Pulmonary artery endothelial cell (primary cell): ENCODE results near the gene PSMD8. TPM values are rescaled to one million over a fixed set of nuclear protein-coding genes. Genes with fewer than 3 reads are reported as not detected.

Experiments
- DNase-seq: peaks from one replicate; pipeline ENCODE4 v3.0.0-alpha.2; 2011; ENCODE audit warnings: low read depth, low spot score
- total RNA-seq: library from RNA; depleted of rRNA; stranded (reverse); fragments of >200 nt; gene quantifications from 2 replicates; pipeline ENCODE4 v1.2.3, GENCODE V29; 2014

PSMD8 gene
- total RNA-seq, 1 donor from 2014 or later, result 316 TPM

DNA sequence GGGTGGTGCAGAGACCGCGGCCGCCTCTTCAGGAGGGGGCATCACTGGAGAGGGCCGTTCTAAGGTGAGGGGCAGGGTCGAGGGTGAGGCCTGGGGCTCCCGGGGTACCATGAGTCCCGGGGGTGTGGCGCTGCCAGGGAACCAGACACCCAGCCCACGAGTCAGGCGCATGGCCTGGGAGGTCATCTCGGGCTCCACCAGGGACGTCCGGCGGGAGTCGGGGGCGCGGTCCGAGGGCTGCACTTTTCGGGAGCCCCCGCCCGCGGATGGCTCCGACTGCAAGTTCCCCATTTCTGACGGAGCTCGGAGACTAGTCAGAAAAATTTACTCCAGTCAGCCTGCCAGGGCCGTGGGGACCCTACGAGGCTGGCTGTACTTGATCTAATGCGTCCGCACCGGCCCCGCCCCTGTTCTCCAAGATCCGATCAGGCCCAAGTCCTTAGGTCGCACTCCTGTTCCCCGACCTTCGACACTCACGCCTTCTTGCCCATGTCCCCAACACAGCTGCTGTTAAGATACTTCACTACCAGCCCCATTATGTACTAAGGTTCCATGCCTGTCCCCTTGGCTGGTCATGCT, 12.7 kb downstream of the PSMD8 start:
- DNase-seq, result no peak

DNA sequence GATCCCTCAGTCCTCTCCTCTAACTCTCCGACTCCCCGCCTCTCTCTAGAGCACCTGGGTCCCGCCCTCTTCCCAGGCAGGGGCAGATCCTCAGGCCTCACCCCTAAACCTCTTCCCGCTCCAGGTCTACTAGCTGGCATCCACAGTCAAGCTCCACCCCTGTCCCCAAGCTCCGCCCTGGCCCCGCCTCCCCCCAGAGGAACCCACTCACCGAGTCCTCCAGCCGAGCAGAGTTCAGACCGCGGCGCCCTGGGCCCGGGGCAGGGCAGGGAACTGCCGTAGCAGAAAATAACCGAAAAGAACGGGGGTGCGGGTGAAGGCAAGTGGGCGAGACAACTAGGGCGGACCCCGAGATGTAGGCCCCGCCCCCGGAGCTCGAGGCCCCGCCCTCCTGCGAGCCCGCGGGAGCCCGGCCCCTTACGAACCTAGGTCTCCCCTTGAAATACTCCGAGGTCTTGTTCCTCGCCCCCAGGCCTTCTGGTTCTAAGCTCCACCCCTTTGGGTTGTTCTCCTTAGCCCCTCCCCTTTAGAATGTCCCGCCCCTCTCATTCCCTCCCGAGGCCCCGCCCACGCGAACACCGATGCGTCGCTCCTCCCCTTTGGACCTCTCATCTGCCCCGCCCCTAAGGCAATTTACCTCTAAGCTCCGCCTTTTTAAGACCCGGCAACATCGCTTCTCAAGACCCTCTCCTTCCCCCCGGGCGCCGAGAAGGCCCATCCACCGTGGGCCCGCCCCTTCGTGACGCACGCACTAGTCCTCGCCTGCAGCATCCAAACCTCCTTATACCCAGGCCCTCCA, 13.4 kb downstream of the PSMD8 start, which contains the start of gene GGN:
GGN (minus strand) TSS at position 485 of the 799 bp plus-strand sequence. CDS start 773 bp downstream, outside the sequence.
- DNase-seq, result peak; percentile 81

DNA sequence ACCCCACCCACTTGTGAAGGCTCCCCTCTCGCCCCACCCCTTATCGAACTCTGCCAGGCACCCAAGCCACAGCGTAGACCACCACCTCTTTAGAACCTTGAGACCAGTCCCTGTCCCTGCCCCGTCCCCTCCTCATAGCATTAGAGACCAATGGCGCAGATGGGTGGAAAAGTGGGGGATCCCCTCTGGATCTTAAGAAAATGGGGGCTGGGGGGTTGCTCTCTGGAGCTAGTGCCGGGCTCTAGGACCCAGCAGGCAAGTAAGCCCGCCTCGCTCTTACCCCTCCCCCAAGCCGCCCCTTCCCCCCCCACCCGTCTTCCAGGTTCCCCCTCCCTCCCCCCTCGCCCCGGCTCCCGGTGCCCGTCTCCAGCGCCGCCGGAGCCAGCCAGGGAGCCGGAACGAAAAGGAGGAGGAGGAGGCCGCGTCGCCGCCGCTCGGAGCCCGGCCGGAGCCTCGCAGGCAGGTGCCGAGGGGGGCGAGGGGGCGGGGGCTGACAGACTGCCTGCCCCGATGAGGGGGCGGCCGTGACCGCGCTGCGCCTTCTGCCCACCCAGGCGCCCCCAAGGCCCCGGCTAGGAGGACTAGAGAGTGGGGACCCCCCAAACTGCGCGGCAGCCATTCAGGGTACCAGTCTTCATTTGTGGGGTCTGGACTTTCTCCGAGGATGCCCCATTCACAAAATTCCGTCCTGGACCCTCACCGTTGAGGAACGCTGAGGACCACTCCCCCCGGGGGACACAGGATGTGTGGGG, 14.2 kb downstream of the PSMD8 start, which contains the start of gene SPRED3:
SPRED3 (plus strand) TSS at position 349 of the 752 bp plus-strand sequence. CDS start 1,606 bp downstream, outside the sequence.
- DNase-seq, result peak; percentile 22

DNA sequence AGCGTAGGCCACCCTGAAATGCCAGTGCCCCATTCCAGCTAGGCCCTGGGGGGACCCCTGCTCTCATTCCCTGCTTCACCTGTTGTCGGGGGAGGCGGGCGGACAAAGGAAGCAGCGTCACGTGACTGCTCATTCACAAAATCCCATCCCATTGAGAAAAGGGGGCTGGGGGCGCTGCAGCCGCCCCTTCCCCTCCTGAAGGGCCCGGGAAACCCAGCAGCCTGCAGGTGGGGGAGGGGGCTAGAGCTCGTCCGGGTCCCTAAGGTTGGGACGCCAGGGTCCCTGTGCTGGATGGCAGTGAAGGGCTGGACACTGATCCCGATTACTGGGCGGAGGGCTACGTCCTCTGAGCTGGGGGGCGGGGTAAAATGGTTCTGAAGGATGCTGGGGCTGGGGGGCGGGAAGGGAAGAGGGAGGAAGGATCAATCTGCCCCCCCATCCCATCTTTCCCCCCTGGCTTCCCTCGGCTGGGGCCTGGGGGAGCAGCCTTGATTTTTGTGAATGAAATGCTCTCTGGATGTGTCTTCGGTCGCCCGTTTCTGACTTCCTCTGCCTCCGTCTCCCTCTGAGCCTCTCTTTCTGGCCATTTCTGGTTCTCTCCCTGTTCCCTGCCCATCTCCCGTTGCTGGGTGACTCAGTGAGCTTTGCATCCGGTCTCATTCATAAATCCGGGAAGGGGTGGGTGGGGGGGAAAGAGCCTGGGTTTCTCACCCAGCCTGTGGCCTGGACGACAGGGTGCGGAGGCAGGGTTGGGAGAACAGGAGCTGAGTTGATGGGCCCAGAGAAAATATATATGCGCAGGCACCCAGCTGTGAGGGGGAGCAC, 14.9 kb downstream of the PSMD8 start:
- peak; percentile 45 for DNase-seq

DNA sequence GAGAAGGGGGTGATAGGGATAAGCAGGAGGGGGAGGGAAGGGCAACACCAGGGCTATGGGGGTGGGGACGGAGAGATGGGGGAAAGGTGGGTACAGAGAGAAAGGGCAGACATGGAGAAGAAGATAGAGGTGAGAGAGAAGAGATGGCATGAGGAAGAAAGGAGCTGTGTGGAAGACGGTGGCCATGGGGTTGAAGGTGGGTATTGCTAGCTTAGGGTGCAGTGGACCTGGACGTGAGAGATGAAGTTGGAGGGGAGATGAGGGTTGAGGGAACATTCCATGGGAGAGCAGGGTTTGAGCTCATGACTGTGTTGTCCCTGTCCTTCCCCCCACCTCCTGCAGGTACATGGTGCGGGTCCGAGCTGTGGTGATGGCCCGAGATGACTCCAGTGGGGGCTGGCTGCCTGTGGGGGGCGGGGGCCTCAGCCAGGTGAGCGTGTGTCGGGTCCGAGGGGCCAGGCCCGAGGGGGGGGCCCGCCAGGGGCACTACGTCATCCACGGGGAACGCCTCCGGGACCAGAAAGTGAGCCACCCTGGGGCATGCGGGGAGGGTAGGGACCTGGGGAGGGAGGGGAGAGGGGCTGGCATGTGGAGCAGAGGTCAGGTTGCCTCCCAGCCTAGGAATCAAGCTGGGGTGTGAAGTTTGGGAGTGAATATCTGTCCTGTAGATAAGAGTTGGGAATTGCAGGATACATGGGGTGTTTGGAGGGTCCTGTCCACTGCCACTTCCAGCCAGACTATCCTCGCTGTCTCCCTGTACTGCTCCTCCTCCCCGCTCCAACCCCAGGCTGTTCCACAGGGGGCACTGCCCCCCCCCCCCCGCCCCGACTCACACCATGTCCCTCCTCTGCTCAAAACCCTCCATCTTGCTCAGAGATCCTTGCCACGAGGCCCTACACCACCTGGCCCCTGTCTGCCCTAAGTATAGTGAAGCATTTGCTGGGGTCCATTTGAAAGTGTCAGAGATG, 15.9 kb downstream of the PSMD8 start:
- no peak for DNase-seq

DNA sequence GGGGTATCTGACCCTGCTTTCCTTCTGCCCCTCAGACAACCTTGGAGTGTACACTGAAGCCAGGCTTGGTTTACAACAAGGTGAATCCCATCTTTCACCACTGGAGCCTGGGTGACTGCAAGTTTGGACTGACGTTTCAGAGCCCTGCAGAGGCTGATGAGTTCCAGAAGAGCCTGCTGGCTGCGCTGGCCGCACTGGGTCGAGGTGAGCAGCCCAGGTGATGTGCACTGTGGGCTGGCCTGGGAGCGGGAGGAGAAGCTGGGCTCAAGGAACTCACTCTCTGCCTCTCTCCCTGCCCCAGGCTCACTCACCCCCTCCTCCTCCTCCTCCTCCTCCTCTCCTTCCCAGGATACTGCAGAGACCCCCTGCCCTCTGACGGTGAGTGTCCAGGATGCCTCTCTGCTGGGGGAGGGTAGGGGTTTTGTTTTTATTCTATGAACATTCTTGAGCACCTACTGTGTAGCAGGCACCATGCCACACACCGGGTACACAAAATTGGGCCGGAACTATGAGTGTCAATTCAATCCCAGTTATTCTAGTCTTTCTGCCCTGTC, 17.6 kb downstream of the PSMD8 start:
- DNase-seq, result no peak

DNA sequence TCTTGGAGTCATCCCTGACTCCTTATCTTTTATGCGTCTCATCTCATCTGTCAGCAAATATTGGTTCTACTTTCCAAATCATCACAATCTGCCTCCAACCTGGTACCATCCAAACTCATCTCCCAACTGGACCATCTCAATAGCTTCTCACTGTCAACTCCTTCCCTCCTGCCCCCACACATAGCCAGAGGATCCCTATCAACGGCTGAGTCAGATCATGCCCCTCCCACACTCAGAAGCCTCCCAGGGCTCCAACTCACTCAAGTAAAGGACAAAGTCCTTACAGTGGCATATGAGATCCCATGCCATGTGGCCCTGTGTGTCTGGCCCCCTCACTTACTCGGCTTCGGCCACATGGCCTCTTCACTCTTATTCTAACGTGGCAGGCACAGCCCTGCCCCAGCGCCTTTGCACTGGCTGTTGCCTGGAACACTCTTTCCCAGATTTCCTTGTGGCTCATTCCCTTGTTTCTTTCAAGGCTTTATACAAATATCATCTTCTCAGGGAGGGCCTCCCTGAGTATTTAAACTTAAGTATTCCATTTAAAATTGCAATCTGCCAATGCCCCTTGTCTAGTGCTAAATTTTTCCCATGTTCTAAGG, 18.4 kb downstream of the PSMD8 start:
- no peak for DNase-seq

DNA sequence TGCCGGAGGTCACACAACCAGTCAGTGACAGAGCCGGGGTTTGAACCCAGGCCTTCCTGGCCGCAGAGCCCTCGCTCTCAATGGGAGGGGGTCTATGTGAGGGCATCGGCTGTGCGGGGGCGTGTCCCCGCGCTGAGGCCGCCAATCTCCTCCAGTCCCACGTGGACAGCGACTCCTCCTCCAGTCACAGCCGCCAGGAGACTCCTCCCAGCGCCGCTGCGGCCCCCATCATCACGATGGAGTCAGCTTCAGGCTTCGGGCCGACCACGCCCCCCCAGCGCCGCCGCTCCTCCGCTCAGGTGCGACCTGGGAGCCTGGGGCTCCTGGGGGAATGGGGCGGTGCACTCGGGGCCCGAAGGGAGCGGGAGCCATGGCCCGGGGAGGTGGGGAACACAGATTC, 20.1 kb downstream of the PSMD8 start:
- no peak for DNase-seq

DNA sequence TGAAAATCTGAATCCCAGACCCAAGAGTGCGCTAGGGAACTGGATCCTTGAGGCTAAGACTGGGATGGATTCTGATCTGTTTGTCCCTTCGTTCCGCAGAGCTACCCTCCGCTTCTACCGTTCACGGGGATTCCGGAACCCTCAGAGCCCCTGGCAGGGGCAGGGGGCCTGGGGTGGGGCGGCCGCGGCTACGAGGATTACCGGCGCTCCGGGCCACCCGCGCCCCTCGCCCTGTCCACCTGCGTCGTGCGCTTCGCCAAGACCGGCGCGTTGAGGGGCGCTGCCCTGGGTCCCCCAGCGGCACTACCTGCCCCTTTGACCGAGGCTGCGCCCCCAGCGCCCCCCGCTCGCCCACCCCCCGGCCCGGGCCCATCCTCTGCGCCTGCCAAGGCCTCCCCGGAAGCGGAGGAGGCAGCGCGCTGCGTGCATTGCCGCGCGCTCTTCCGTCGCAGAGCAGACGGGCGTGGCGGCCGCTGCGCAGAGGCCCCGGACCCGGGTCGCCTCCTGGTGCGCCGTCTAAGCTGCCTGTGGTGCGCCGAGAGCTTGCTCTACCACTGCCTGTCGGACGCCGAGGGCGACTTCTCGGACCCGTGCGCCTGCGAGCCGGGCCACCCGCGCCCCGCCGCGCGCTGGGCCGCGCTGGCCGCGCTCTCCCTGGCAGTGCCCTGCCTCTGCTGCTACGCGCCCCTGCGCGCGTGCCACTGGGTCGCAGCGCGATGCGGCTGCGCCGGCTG, 21.2 kb downstream of the PSMD8 start:
- DNase-seq, result no peak

DNA sequence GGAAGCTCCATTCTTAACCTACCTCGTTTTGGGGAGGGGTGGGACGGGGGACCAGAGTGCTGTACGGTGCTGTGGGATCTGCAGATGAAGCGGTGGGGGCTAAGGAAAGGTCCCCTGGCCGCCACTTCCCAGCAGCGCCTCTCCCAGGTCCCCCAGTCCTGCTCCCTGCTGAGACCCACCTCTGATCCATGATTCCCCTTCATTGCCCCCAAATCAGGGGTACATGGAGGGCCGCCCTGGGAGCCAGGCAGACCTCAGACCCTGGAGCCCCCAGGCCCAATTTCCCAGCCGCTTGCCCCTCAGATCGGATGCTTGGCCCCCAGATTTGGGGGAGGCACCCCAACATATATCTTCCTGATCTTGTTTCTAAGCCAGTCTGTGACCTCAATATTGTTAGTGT, 24.7 kb downstream of the PSMD8 start:
- no peak for DNase-seq

DNA sequence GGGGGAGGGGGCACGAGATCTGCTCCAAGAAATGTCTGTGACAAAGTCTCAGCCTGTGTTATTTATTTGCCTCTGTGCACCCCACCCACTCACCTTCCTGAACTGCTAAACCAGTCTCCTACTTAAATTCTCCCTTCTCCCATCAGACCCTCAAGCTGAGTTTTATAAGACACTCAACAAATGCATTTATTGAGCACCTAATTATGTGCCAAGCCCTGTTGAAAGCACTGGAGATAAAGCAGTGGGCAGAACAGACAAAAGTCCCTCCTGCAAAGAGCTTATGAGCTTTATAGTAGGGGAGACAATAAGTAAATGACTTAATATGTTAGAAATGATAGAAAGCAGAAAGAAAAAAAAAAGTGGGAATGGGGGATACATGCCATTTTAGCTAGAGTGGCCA, 25.2 kb downstream of the PSMD8 start:
- DNase-seq, result no peak

DNA sequence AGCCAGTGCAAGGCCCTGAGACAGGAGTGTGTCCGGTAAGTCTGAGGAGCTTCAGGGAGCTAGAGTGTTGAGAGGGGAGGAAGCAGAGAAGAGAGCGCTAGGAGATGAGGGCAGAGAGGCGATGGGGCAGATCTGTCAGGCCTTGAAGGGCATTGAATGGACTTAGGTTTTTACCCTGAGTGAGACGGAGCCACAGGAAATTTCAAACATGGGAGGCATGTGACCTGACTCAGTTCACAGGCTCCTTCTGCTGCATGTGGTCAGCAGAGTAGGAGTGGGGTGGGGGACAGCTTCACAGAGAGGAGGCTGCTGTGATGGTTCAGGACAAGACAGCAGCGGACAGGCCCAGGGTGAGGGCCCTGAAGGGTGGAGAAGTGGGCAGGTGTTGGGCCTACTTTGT, 26.0 kb downstream of the PSMD8 start:
- DNase-seq, result no peak

DNA sequence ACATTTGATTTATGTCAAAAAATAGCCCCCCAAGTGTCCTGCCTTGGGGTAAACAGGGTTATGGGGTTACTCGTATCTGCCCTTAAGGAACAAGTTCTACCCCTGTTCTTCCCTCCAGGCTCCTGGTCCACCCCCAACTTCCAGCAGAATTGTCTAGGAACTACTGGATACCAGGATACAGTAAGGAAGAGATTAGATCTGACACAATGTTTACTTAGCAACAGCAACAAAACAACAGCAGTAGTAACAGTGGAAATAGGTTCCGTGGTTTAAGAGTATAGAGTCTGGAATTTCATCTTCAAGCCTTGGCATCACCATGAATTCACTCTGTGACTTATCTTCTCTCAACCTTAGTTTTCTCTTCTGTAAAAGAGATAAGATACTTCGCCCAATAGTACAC, 26.8 kb downstream of the PSMD8 start:
- DNase-seq, result peak; percentile 17

DNA sequence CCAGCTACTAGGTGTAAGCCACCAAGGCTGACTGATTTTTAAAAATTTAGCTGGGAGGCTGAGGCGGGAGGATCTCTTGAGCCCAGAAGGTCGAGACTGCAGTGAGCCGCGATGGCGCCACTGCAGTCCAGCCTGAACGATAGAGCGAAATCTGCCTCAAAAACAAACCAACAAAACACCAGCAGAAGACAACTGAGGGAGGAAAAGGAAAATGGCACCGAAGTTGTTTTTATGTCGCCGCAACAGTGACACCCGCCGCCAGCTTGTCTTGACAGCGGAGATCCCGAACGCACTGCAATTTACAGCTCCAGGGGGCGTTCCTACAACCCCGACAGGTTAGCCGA, 28.2 kb downstream of the PSMD8 start:
- no peak for DNase-seq

DNA sequence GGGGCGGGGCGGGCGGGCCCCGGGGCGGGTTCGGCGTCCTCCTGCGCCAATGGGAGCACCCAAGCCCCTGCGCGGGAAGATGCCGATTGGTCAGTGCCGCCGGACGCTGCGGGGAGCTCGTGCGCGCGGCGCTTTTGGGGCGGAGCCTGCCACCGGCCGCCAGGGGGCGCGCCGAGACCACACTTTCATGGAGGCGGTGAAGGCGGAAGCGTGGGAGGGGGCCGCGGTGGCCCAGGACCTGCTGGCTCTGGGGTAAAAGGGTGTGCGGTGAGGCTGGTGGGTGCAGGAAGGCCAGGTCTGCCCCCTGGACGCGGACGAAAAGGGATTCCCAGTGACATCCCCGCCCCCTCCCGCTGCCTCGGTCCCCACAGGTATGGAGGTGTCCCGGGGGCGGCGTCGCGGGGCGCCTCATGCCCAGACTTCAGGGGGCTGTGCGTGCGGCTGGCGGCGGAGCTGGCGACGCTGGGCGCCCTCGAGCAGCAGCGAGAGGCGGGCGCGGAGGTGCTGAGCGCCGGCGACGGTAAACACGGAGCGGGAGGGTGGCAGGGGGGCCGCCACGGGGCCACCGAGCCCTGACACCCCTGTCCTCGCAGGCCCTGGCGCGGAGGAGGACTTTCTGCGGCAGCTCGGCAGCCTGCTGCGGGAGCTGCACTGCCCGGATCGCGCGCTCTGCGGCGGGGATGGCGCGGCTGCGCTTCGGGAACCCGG, 28.8 kb downstream of the PSMD8 start, which contains the start of gene FAM98C:
FAM98C (plus strand) TSS at position 127 of the 708 bp plus-strand sequence; CDS start at position 188, 61 bp downstream.
- peak; percentile 85 for DNase-seq

DNA sequence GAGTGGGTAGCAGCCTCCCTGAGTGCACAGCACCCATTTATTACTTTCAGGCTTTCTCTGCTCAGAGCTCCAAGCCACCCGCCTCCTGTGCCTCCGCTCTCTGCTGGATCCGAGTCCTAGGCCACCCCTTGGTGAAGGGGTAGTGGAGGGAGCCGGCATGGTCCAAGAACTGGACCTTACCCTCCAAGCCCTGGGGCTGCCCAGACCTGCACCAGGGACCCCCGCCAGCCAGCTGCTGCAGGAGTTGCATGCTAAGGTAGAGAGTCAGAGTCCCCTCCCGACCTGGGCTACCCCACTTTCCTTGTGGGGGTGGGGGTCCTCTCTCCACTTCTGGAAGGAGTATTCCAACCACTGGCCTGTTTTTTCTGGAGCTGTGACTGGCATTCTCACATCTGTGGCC, 30.5 kb downstream of the PSMD8 start:
- DNase-seq, result no peak

DNA sequence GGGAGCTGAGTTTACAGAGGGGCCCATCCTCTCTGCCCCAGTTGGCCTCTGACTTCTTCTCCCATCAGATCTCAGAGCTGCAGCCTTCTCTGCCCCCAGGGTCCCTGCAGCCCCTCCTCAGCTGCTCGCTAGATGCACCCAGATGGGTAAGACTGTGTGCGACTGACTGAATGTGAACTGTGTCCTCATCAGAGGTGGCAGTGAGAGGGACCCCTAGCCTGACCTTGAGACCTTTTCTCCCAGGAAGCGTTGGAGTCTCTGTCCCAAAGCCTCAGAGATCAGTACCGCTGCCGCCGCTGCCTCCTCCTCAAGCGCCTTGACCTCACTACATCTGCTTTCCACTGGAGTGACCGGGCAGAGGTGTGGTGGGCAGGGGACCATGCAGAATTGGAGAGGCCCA, 30.9 kb downstream of the PSMD8 start:
- no peak for DNase-seq

DNA sequence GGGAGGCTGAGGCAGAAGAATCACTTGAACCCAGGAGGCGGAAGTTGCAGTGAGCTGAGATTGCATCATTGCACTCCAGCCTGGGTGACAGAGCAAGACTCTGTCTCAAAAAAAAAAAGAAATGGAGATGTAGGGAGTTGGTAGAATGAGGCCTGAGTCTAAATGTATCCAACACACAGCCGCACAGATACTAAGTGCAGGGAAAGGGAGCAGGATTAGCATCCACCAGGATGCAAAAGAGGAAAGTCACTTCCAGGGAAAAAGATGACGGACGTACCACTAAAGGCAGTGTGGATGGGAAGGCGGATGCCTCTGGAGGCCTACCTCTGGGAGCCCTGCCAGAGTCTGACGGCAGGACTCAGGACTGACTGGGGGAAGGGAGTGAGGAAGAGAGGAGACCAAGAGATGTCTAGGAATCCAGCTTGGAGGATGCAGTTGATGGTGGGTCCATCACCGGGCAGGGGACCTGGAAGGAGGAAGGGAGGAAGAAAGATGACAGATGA, 35.3 kb downstream of the PSMD8 start:
- no peak for DNase-seq
